BJ (cell line): Measurements from ENCODE around the gene PLXNB3. TPM values are rescaled to one million over a fixed set of nuclear protein-coding genes. Genes with fewer than 3 reads are reported as not detected.
"Not testable (repeated sequence)": the region's sequence is repeated elsewhere in the genome, so short reads cannot be mapped to it uniquely, and the experiment has no call there.

ENCODE experiments used
- CTCF ChIA-PET: fragments of 350-600 bp; formaldehyde crosslinking; extraction: SDS; loops from one replicate; lab custom pipeline; 2021; ENCODE audit warnings: antibody characterized with exemption, inconsistent platforms; lab: Yijun Ruan, JAX
- POLR2A ChIA-PET: fragments of 300-600 bp; sonication (Branson Sonifier 250); formaldehyde crosslinking; extraction: SDS; loops from one replicate; lab custom pipeline; 2021; ENCODE audit warnings: antibody characterized with exemption; lab: Charles Lee
- DNase-seq: peaks from one replicate; pipeline ENCODE4 v3.0.0-alpha.2; 2011; ENCODE audit warnings: low read depth
- H3K27me3 ChIP-seq: 2 replicates; pipeline ENCODE4 v1.6.0; 2011; ENCODE audit warnings: low read length; ENCODE audit not compliant: control insufficient read depth, insufficient read depth
- H3K36me3 ChIP-seq: 2 replicates; pipeline ENCODE4 v1.5.1; 2011; ENCODE audit warnings: low read length; ENCODE audit not compliant: control insufficient read depth, insufficient read depth
- H3K4me3 ChIP-seq: 2 replicates; pipeline ENCODE4 v1.5.1; 2011; ENCODE audit warnings: low read depth, mild to moderate bottlenecking, control low read depth, low read length
- polyA plus RNA-seq: library from polyadenylated mRNA; depleted of rRNA; stranded (reverse); fragments of >200 nt; gene quantifications from 2 replicates; pipeline ENCODE4 v1.2.3, GENCODE V29; 2011
- TF ChIP-seq, protein P1 (sequence below): IDR thresholded peaks from 2 replicates; pipeline ENCODE4 v1.5.1; 2011; ENCODE audit warnings: low read depth, mild to moderate bottlenecking, control low read depth, inconsistent platforms, low read length, moderate library complexity; ENCODE audit not compliant: insufficient read depth

Gene PLXNB3
- polyA plus RNA-seq, 1 experiment: 8.2 TPM

DNA sequence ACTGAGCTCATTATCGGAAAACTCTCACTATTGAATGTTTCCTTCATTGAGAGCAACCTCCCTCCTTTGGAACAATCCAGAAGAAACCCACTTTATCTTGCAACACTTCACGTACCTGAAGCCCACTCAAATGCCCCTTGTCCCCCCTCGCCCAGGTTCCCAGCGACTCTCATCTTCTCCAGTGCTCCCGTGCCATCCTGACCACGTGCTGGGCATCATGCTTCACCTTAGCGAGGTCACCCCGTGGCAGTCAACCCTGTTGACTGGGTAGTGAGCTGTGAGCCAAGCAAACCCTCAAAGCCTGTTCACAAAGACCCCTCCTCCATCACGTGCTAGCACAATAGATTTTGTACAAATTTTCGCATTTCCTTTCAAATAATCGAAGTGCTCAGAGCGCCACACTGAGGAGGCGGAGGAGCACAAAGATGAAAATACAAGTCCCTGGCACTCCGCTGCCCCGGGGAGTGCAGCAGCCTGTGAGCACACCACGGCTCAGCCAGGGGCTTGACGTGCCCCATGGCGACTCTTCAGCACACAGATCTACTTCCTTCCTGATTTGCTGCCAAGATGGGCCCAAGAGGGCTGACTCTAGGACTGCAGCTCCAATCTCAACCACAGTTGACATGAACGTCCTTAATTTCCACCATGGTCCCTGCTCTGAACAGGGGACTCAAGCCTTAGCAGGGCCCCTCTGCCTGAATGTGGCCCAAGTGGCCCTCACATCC, 50.7 kb downstream of the PLXNB3 start:
- H3K4me3 ChIP-seq: no peak overlapping the region
- CTCF ChIA-PET: no interaction called here
- TF ChIP-seq, protein P1, sequence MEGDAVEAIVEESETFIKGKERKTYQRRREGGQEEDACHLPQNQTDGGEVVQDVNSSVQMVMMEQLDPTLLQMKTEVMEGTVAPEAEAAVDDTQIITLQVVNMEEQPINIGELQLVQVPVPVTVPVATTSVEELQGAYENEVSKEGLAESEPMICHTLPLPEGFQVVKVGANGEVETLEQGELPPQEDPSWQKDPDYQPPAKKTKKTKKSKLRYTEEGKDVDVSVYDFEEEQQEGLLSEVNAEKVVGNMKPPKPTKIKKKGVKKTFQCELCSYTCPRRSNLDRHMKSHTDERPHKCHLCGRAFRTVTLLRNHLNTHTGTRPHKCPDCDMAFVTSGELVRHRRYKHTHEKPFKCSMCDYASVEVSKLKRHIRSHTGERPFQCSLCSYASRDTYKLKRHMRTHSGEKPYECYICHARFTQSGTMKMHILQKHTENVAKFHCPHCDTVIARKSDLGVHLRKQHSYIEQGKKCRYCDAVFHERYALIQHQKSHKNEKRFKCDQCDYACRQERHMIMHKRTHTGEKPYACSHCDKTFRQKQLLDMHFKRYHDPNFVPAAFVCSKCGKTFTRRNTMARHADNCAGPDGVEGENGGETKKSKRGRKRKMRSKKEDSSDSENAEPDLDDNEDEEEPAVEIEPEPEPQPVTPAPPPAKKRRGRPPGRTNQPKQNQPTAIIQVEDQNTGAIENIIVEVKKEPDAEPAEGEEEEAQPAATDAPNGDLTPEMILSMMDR: no peak
- no peaks in the 10 kb centered on the region for H3K36me3 ChIP-seq
- POLR2A ChIA-PET: no interaction called here
- DNase-seq: no peak
- H3K27me3 ChIP-seq: no peaks in the 10 kb centered on the region; the same call in 1 of the 2 replicates

DNA sequence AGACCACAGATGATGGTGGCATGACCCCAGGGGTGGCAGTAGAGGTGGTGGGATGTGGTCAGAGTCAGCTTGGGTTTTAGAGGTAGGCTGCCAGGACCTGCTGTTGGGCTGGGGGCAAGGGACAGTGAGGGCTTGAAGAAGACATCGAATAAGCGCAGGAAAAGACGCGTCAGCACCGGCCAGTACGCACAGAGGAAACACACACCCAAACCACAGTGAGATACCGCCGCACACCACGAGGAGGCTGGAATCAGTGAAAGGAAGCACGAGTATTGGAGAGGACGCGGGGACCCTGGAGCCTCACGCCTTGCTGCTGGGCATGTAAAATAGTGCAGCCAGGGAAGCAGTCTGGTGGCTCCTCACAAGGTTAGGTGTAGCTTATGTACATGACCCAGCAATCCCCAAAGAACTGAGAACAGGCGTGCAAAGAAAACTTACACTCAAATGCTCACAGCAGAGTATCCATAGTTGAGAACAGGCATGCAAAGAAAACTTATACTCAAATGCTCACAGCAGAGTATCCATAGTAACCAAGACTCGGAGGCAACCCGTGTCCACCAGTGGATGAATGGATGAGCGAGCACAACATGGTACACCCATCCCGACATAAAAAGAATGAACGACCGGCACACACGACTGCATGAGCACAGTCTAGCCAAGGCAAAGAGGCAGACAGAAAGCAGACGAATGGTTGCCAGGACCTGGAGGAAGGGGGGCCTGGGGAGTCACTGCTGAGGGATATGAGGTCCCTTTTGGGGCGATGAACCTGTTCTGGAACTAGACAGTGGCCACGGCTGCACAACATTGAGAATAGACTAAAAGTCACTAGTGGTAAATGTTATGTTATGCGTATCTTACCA, 53.0 kb downstream of the PLXNB3 start:
- Histone ChIP-seq H3K4me3 (no peak overlapping the region), H3K27me3 (no peaks in the 10 kb centered on the region; the same call in 1 of the 2 replicates), H3K36me3 (no peaks in the 10 kb centered on the region)
- POLR2A ChIA-PET: no interaction called here
- TF ChIP-seq, protein P1: no peak
- CTCF ChIA-PET: interaction anchor here (0.9 kb wide), 1 partner anchor 131 kb away, joined by 3 read pairs; no protein-coding TSS in a partner anchor
- DNase-seq: no peak

DNA sequence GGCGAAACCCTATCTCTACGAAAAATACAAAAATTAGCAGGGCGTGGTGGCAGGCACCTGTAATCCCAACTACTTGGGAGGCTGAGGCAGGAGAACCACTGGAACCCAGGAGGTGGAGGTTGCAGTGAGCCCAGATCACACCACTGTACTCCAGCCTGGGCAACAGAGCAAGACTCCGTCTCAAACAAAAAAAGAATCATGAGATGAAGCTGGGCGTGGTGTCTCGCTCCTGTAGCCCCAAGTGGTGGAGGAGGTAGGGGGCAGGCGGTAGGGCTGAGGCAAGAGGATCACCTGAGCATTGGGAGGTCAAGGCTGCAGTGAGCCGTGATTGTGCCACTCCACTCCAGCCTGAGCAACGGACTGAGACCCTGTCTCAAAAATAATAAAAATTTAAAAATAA, 54.0 kb downstream of the PLXNB3 start:
- CTCF ChIA-PET, H3K27me3 ChIP-seq, H3K36me3 ChIP-seq, DNase-seq, H3K4me3 ChIP-seq: not testable (repeated sequence)
- POLR2A ChIA-PET: interaction anchor here (0.7 kb wide), 1 partner anchor 220 kb away, joined by 12 read pairs; no protein-coding TSS in a partner anchor

DNA sequence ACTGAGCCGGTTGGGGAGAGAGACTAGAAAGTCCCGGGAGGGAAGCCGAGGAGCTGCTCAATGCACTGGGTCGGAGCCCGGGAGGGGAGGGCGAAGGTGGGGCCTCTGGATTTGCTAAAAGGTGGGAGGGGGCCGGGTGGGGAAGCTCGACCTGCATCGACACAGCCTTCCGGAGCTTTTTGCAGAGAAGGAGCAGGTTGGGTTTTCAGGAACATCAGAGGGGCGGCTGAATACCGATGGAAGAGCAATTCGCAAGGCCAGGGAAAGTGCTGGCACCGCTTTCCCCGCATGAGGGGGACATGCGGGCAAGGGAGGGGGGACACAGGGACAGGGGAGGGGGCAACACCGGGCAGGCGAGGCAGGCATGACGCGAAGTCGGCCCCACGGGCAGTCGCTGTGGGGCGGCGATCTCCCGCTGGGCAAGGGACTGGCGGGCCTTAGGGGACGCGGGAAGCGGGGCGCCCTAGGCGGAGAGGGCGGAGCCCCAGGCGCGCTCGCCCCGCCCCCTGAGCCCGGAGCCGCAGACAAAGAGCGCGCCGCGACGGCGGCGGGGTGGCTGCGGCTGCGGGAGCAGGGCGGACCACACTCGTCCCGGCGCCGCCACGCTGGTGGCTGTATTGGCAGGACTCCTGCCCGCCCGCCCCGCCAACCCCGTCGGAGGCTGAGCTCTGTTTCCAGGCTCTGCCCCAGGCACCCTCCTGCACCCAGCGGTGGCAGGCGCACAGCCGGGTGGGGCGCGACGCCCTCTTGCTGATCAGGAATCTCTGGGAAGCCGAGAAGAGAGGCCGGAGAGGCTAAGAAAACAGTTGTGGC, 54.7 kb downstream of the PLXNB3 start:
- CTCF ChIA-PET: no interaction called here
- POLR2A ChIA-PET: interaction anchor here (0.7 kb wide), 1 partner anchor 221 kb away, joined by 12 read pairs; no protein-coding TSS in a partner anchor
- H3K36me3 ChIP-seq: no peaks in the 10 kb centered on the region
- peak overlapping the region; percentile 38 for H3K4me3 ChIP-seq
- TF ChIP-seq, protein P1: no peak
- 0 out of 2 replicates have a peak, but pooled peaks cover 2% of the 10 kb centered on the region for H3K27me3 ChIP-seq
- no peak for DNase-seq

DNA sequence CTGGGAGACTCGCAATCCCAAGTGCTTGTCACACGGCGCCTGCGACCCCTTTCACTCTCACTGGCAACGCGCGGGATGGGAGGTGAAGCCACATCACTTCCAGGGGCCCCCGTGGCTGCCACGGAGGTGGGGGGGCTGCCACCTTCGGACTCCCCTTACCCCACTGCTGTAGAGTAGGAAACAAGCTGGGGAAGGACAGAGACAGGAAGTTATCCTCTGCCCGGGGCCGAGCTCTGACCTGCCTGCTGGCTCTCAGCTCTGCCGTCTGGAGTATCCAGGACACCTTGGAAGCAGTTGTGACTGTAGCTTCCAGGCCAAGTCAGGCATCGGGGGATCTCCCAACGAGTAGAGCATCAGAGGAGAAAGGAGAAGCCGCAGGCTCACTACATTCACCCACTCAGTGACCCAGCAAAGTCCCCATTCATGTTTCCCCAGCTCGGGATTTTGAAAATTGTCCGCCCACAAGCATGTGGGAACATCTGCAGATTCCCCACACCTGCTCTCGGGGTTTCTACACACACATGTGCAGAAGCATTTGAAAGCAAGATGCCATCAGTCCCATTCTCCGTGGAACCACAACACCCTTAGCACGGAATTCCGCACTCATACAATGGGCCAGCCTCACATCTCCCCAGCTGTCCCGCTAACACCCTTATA, 55.5 kb downstream of the PLXNB3 start:
- TF ChIP-seq, protein P1: no peak
- H3K27me3 ChIP-seq: 0 out of 2 replicates have a peak, but pooled peaks cover 2% of the 10 kb centered on the region
- ChIA-PET POLR2A (no interaction called here), CTCF (no interaction called here)
- H3K36me3 ChIP-seq: no peaks in the 10 kb centered on the region
- no peak for DNase-seq
- H3K4me3 ChIP-seq: peak overlapping the region; percentile 38
